ENCODE data around the gene SHTN1. TPM values are rescaled to one million over a fixed set of nuclear protein-coding genes. Genes with fewer than 3 reads are reported as not detected.

Gene SHTN1
- total RNA-seq, 1 experiment from 2014 or later: 39.9 TPM

- TSS peak; percentile 87 for BruUV-seq (replicated peaks)
- peak within 1 kb of the TSS; percentile 67 for H3K4me3 ChIP-seq (ENCODE audit: low read depth, low read length, poor library complexity, severe bottlenecking)
- CTCF ChIA-PET: interaction anchor here (0.7 kb wide), 1 partner anchor 325 kb away, joined by 3 read pairs; no protein-coding TSS in a partner anchor
- H3K36me3 ChIP-seq (ENCODE audit: insufficient read depth, low read length, poor library complexity, severe bottlenecking): no peaks in the 10 kb centered on the region
- no peak for TF ChIP-seq EZH2 (IDR thresholded peaks at IDR 0.05; ENCODE audit: borderline replicate concordance, low read depth, low read length, poor library complexity, severe bottlenecking)
- no peak for TF ChIP-seq CTCF (conservative IDR thresholded peaks at IDR 0.05; ENCODE audit: low read depth, low read length)
- peak within 1 kb of the TSS; percentile 63 for H3K27ac ChIP-seq (ENCODE audit: low read depth, low read length, poor library complexity, severe bottlenecking)
- peaks cover 17% of the 10 kb centered on the region for H3K4me1 ChIP-seq (ENCODE audit: insufficient read depth, low read length, poor library complexity, severe bottlenecking)
- H3K27me3 ChIP-seq (replicated peaks; ENCODE audit: insufficient read depth, low read depth, low read length, poor library complexity): no peaks in the 10 kb centered on the region
- DNase-seq (ENCODE audit: low spot score): peak; percentile 93
- intact Hi-C loops (cut with micrococcal nuclease; ENCODE audit: unreplicated experiment): no loop called here
- no peaks in the 10 kb centered on the region for H3K9me3 ChIP-seq (ENCODE audit: low read depth, low read length, poor library complexity, severe bottlenecking)
- POLR2A ChIA-PET (ENCODE audit: low non-redundant PET): interaction anchor here (0.6 kb wide), 1 partner anchor 9 kb away, joined by 3 read pairs; no protein-coding TSS in a partner anchor
Measured at GRCh38 chr10:116849248-116850057, 155.5 kb downstream of the SHTN1 start, which contains the start of gene ENO4. TSS of gene ENO4 (plus strand) at chr10:116849499. CDS start at chr10:116849567, 68 bp downstream.

GRCh38 chr10:116848944-116849247 lies 156.1 kb downstream of the SHTN1 start:
- Histone ChIP-seq H3K9me3 (ENCODE audit: low read depth, low read length, poor library complexity, severe bottlenecking) (no peaks in the 10 kb centered on the region), H3K4me3 (ENCODE audit: low read depth, low read length, poor library complexity, severe bottlenecking) (peak overlapping the region; percentile 67), H3K36me3 (ENCODE audit: insufficient read depth, low read length, poor library complexity, severe bottlenecking) (no peaks in the 10 kb centered on the region), H3K27ac (ENCODE audit: low read depth, low read length, poor library complexity, severe bottlenecking) (peak overlapping the region; percentile 63), H3K4me1 (ENCODE audit: insufficient read depth, low read length, poor library complexity, severe bottlenecking) (peaks cover 17% of the 10 kb centered on the region), H3K27me3 (replicated peaks; ENCODE audit: insufficient read depth, low read depth, low read length, poor library complexity) (no peaks in the 10 kb centered on the region)
- no peak for TF ChIP-seq CTCF (conservative IDR thresholded peaks at IDR 0.05; ENCODE audit: low read depth, low read length)
- no peak for TF ChIP-seq EZH2 (IDR thresholded peaks at IDR 0.05; ENCODE audit: borderline replicate concordance, low read depth, low read length, poor library complexity, severe bottlenecking)
- POLR2A ChIA-PET (ENCODE audit: low non-redundant PET): interaction anchor here (0.6 kb wide), 1 partner anchor 9 kb away, joined by 3 read pairs; no protein-coding TSS in a partner anchor
- no peak for DNase-seq (ENCODE audit: low spot score)
- CTCF ChIA-PET: no interaction called here
- intact Hi-C loops (cut with micrococcal nuclease; ENCODE audit: unreplicated experiment): no loop called here
- no TSS peak for BruUV-seq (replicated peaks)

GRCh38 chr10:116848032-116848943 lies 156.7 kb downstream of the SHTN1 start:
- Histone ChIP-seq H3K27me3 (replicated peaks; ENCODE audit: insufficient read depth, low read depth, low read length, poor library complexity) (no peaks in the 10 kb centered on the region), H3K9me3 (ENCODE audit: low read depth, low read length, poor library complexity, severe bottlenecking) (no peaks in the 10 kb centered on the region), H3K4me3 (ENCODE audit: low read depth, low read length, poor library complexity, severe bottlenecking) (peak overlapping the region; percentile 67), H3K36me3 (ENCODE audit: insufficient read depth, low read length, poor library complexity, severe bottlenecking) (no peaks in the 10 kb centered on the region), H3K27ac (ENCODE audit: low read depth, low read length, poor library complexity, severe bottlenecking) (peak overlapping the region; percentile 63), H3K4me1 (ENCODE audit: insufficient read depth, low read length, poor library complexity, severe bottlenecking) (peaks cover 17% of the 10 kb centered on the region)
- no TSS peak for BruUV-seq (replicated peaks)
- ChIA-PET CTCF (no interaction called here), POLR2A (ENCODE audit: low non-redundant PET) (interaction anchor here (0.6 kb wide), 1 partner anchor 8 kb away, joined by 3 read pairs; no protein-coding TSS in a partner anchor)
- TF ChIP-seq CTCF (conservative IDR thresholded peaks at IDR 0.05; ENCODE audit: low read depth, low read length) (no peak), EZH2 (IDR thresholded peaks at IDR 0.05; ENCODE audit: borderline replicate concordance, low read depth, low read length, poor library complexity, severe bottlenecking) (no peak)
- no peak for DNase-seq (ENCODE audit: low spot score)
- intact Hi-C loops (cut with micrococcal nuclease; ENCODE audit: unreplicated experiment): no loop called here
